HL-60 (cell line): ENCODE results near the gene MASP1.

Source experiments
- DNase-seq, 2 experiments: peaks; one replicate each; pipeline ENCODE4 v3.0.0-alpha.2; 2010 to 2020; ENCODE audit warnings: low read depth in 1 of 2, low spot score in 1 of 2
- H3K27ac ChIP-seq: fragments of 250-450 bp; sonication (Bioruptor Pico); replicated peaks from 2 replicates; pipeline ENCODE4 v1.5.1; 2020; ENCODE audit warnings: mild to moderate bottlenecking, moderate library complexity
- H3K27me3 ChIP-seq: fragments of 250-450 bp; sonication (Bioruptor Pico); 2 replicates; pipeline ENCODE4 v1.5.1; 2021; ENCODE audit warnings: mild to moderate bottlenecking, moderate library complexity; ENCODE audit not compliant: insufficient read depth, poor library complexity, severe bottlenecking
- H3K4me3 ChIP-seq: replicated peaks from 2 replicates; pipeline ENCODE4 v1.5.1; 2011; ENCODE audit warnings: mild to moderate bottlenecking, control low read depth, low read length; ENCODE audit not compliant: insufficient read depth
- CTCF ChIP-seq: IDR thresholded peaks from one replicate; pipeline ENCODE4 v1.5.1; 2011; ENCODE audit warnings: low read length, control low read depth, inconsistent platforms; ENCODE audit not compliant: insufficient read depth
- GABPA ChIP-seq: IDR thresholded peaks from 2 replicates; pipeline ENCODE4 v1.6.1; 2012; ENCODE audit warnings: low read depth
- POLR2AphosphoS5 ChIP-seq: IDR thresholded peaks from 2 replicates; pipeline ENCODE4 v1.6.1; 2012; ENCODE audit warnings: low read depth
- REST ChIP-seq: IDR thresholded peaks from 2 replicates; pipeline ENCODE4 v1.6.1; 2012; ENCODE audit warnings: low read depth; ENCODE audit not compliant: insufficient replicate concordance
- SPI1 ChIP-seq: IDR thresholded peaks from 2 replicates; pipeline ENCODE4 v1.6.1; 2012; ENCODE audit warnings: low read depth, mild to moderate bottlenecking, borderline replicate concordance

The MASP1 gene

GRCh38 chr3:187257471-187257870 is 34.1 kb downstream of the MASP1 start:
- no peak for TF ChIP-seq SPI1
- TF ChIP-seq REST, result no peak
- no peak for TF ChIP-seq GABPA
- TF ChIP-seq CTCF, result no peak
- TF ChIP-seq POLR2AphosphoS5, result no peak
- H3K27me3 ChIP-seq, result no peaks in the 10 kb centered on the region
- no peak overlapping the region for H3K27ac ChIP-seq
- H3K4me3 ChIP-seq, result no peak overlapping the region
- no peak for DNase-seq

- Histone ChIP-seq H3K4me3 (no peak overlapping the region), H3K27ac (no peak overlapping the region), H3K27me3 (no peaks in the 10 kb centered on the region)
- TF ChIP-seq GABPA, result no peak
- no peak for TF ChIP-seq REST
- no peak for TF ChIP-seq SPI1
- no peak for TF ChIP-seq CTCF
- no peak for TF ChIP-seq POLR2AphosphoS5
- no peak for DNase-seq
Measured at GRCh38 chr3:187256051-187256616, 35.4 kb downstream of the MASP1 start.

GRCh38 chr3:187255314-187255713 is 36.2 kb downstream of the MASP1 start:
- H3K4me3 ChIP-seq, result no peak overlapping the region
- no peak for DNase-seq
- H3K27me3 ChIP-seq, result no peaks in the 10 kb centered on the region
- TF ChIP-seq CTCF (no peak), POLR2AphosphoS5 (no peak)
- H3K27ac ChIP-seq, result no peak overlapping the region

- Histone ChIP-seq H3K4me3 (no peak overlapping the region), H3K27ac (no peak overlapping the region), H3K27me3 (no peaks in the 10 kb centered on the region)
- DNase-seq, result no peak
- TF ChIP-seq POLR2AphosphoS5 (no peak), REST (no peak), GABPA (no peak), CTCF (no peak), SPI1 (no peak)
Measured at GRCh38 chr3:187252311-187252710, 39.2 kb downstream of the MASP1 start.
